Measurements from ENCODE around the gene ZFP91.

Gene ZFP91

GRCh38 chr11:58659910-58660570 is 81.2 kb downstream of the ZFP91 start:
- no peak overlapping the region for H3K4me3 ChIP-seq (ENCODE audit: low read depth, low read length)
- no peak for TF ChIP-seq CTCF (IDR thresholded peaks at IDR 0.05; ENCODE audit: low read depth, low read length)
